Measurements from ENCODE around the gene ZNF735.

DNA sequence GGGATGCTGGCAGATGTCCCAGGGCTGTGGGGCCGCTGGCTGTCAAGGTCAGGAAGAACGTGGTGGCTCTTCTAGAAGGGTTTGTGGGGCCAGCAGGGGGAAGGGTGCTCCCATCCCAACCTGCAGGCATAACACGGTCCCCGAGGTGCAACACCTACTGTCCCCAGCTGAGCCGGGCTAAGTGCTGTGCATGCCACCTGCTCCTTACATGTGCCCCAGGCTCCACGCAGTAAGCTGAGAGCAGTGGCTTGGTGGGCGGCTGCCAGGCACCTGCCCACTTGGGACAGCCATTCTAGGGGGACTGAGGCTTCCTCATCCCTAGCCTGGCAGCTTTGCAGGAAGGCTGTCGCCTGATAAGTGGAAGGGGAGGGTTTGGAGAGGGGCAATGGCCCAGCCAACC, 14.2 kb upstream of the ZNF735 start:
- no peak for TF ChIP-seq FOXA1 (IDR thresholded peaks at IDR 0.05)
- TF ChIP-seq, protein P1, sequence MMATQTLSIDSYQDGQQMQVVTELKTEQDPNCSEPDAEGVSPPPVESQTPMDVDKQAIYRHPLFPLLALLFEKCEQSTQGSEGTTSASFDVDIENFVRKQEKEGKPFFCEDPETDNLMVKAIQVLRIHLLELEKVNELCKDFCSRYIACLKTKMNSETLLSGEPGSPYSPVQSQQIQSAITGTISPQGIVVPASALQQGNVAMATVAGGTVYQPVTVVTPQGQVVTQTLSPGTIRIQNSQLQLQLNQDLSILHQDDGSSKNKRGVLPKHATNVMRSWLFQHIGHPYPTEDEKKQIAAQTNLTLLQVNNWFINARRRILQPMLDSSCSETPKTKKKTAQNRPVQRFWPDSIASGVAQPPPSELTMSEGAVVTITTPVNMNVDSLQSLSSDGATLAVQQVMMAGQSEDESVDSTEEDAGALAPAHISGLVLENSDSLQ (IDR thresholded peaks at IDR 0.05), result no peak
- TF ChIP-seq ELF4 (IDR thresholded peaks at IDR 0.05), result no peak
- no peak for TF ChIP-seq ZNF384 (IDR thresholded peaks at IDR 0.05)
- no peak for TF ChIP-seq LEF1 (IDR thresholded peaks at IDR 0.05; ENCODE audit: borderline replicate concordance)
- TF ChIP-seq SP1 (IDR thresholded peaks at IDR 0.05), result no peak
- TF ChIP-seq ARNT (IDR thresholded peaks at IDR 0.05), result no peak
- TF ChIP-seq SUZ12 (IDR thresholded peaks at IDR 0.05), result no peak
